Fibroblast of mammary gland (primary cell): ENCODE measurements around the gene RPAP2.

Source experiments
- DNase-seq: peaks from one replicate; pipeline ENCODE4 v3.0.0-alpha.2; 2010; ENCODE audit warnings: low read depth
- H3K4me3 ChIP-seq: 2 replicates; pipeline ENCODE4 v1.5.1; 2011; ENCODE audit warnings: low read depth, mild to moderate bottlenecking, low read length, moderate library complexity; ENCODE audit not compliant: control insufficient read depth
- TF ChIP-seq, protein P1 (sequence below): conservative IDR thresholded peaks from 2 replicates; pipeline ENCODE4 v1.5.1; 2011; ENCODE audit warnings: low read depth, low read length, inconsistent platforms; ENCODE audit not compliant: control insufficient read depth, insufficient read depth

Gene RPAP2

DNA sequence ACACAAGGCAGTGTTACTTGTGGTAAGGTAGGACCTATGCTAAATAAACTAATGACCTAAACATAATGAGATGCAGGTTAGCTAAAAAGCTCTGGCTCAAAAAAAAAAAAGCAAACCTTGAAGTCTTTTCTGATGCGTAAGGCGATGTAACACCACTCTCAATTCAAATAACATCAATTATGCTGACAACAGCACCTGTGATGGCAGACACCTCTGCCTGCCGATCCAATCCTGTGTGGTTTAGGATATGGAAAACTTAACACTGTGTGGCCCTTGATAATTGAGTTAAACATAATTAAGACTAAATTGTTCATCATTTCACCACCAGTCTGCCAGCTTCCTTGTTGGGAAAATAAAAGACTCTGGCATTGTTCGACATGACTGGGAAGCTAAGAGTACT lies 9.1 kb downstream of the RPAP2 start:
- TF ChIP-seq, protein P1, sequence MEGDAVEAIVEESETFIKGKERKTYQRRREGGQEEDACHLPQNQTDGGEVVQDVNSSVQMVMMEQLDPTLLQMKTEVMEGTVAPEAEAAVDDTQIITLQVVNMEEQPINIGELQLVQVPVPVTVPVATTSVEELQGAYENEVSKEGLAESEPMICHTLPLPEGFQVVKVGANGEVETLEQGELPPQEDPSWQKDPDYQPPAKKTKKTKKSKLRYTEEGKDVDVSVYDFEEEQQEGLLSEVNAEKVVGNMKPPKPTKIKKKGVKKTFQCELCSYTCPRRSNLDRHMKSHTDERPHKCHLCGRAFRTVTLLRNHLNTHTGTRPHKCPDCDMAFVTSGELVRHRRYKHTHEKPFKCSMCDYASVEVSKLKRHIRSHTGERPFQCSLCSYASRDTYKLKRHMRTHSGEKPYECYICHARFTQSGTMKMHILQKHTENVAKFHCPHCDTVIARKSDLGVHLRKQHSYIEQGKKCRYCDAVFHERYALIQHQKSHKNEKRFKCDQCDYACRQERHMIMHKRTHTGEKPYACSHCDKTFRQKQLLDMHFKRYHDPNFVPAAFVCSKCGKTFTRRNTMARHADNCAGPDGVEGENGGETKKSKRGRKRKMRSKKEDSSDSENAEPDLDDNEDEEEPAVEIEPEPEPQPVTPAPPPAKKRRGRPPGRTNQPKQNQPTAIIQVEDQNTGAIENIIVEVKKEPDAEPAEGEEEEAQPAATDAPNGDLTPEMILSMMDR: no peak
- no peak for DNase-seq
- no peak overlapping the region for H3K4me3 ChIP-seq

- no peak overlapping the region for H3K4me3 ChIP-seq
- TF ChIP-seq, protein P1: peak; percentile 60
- DNase-seq: peak; percentile 44
Measured at GRCh38 chr1:92310185-92310597, 11.3 kb downstream of the RPAP2 start.

DNA sequence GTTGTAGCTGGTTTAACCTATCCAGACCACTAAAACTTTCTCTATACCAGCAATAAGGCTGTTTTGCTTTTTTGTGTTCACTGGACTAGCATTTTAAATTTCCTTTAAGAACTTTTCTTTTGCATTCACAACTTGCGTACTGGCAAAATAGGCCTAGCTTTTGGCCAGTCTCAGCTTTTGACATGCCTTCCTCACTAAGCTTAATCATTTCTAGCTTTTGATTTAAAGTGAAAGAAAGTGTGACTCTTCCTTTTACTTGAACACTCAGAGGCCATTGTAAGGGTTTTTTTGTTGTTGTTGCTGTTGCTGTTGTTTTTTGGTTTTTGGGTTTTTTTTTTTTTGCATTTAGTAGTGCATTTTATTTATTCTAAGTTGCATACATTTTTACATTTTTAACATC lies 15.2 kb downstream of the RPAP2 start:
- H3K4me3 ChIP-seq: no peak overlapping the region
- TF ChIP-seq, protein P1: no peak
- no peak for DNase-seq

GRCh38 chr1:92315766-92316599 lies 17.1 kb downstream of the RPAP2 start:
- DNase-seq: no peak
- H3K4me3 ChIP-seq: no peak overlapping the region
- TF ChIP-seq, protein P1: no peak

- no peak for DNase-seq
- TF ChIP-seq, protein P1: no peak
- H3K4me3 ChIP-seq: no peak overlapping the region
Measured at GRCh38 chr1:92317836-92318493, 19.1 kb downstream of the RPAP2 start.

DNA sequence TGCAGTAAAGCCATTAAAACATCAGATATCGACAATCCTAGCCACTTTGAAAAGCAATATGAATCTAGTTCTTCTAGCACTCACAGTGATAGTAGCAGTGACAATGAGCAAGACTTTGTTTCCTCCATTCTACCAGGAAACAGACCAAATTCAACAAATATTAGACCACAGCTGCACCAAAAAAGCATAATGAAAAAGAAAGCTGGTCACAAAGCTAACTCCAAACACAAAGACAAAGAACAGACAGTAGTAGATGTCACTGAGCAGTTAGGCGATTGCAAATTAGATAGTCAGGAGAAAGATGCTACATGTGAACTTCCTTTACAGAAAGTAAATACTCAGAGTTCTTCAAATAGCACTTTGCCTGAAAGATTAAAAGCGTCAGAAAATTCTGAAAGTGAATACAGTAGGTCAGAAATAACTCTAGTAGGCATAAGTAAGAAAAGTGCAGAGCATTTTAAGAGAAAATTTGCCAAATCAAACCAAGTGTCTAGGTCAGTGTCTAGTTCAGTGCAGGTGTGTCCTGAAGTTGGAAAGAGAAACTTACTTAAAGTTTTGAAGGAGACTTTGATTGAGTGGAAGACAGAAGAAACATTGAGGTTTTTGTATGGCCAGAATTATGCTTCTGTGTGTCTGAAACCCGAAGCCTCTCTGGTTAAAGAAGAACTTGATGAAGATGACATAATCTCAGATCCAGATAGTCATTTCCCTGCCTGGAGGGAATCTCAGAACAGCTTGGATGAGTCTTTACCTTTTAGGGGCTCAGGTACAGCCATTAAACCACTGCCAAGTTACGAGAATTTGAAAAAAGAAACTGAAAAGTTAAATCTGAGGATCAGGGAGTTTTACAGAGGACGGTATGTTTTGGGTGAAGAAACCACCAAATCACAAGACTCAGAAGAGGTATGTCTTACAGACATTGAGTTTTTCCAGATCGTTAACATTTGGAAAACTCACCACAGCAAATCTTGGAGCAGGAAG lies 24.9 kb downstream of the RPAP2 start:
- TF ChIP-seq, protein P1: no peak
- DNase-seq: no peak

More for the DNA sequence above, 24.9 kb downstream of the RPAP2 start:
- H3K4me3 ChIP-seq: no peak overlapping the region
